HG02678 (cell line): ENCODE data around the gene GABBR2.

Source experiments
- ATAC-seq: cut with Tn5 transposase; IDR thresholded peaks from one replicate; pipeline ENCODE4 v1.9.1; 2021; ENCODE audit warnings: mild to moderate bottlenecking, moderate library complexity; ENCODE audit not compliant: unreplicated experiment

Gene GABBR2

DNA sequence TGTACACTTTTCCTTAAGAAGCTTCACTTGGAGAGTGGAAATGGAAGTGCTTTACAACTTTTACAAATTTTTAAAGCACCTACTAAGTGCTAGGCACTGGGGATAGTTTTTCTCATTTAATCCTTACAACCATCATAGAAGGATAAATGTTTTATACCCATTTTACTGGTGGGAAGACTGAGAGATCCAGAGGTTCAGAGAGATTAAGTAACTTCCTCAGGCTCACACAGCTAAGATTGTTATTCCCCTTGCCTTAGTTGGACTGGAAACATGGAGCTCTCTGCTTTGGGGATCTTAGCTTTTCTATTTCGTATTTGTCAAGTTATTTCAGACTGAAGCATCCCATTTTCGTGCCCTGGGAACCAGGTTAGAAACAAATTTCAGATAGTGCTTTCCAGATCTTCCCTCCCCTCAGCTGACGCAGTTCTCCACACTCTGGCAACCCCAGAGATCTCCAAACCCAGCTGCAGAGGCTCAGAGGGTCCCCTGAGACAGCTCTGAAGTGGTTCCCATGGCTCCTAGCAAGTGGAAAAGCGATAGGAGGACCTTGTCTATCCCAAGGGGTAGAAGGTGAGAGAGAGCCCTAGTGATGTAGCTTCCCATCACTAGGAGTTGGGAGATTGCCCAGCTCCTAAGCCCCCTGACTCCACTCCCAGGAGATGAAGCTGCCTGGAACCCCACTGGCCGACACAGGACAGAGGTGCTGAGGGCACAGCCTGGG, 16.2 kb upstream of the GABBR2 start:
- no peak for ATAC-seq

DNA sequence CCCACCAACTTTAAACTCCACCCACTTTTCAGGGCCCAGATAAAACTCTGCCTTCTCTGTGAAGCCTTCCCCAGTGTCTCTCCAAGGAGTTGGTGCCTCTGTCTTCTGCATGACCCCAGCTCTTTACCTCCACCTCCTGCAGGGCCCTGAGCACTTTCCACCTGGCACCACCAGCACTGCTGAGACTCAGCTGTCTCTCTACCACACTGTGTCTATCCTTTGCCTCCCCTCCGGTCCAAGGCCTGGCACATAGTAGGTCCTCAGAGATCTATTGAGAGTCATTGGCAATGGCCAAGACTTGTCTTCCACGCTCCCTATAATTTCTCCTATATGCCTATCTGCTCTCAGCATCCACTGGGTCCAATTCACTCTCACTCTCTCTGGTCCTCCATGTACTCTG, 12.9 kb upstream of the GABBR2 start:
- ATAC-seq = no peak

GRCh38 chr9:98720402-98720801, 11.7 kb upstream of the GABBR2 start:
- no peak for ATAC-seq

- no peak for ATAC-seq
Measured at GRCh38 chr9:98719055-98719454, 10.3 kb upstream of the GABBR2 start.

DNA sequence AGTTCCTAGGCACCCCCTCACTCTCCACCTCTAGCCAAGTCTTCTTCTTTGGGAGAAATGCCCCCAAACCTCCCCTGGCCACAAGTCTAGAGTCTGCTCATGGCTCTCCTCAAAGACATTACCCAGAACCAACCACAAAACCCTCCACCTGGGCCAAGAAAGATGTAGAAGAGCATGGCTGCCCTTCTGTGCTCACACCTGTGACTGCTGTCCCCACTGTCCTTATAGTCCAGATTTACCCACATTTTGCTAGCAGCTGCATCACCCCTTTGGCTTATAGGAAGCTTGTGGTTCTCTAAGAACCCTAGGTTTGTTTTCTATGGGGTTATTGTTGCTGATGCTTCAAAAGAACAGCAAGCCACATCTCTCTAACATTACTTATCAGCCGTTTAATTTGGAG, 6.1 kb upstream of the GABBR2 start:
- no peak for ATAC-seq

- no peak for ATAC-seq
Measured at GRCh38 chr9:98712987-98713386, 4.3 kb upstream of the GABBR2 start.

DNA sequence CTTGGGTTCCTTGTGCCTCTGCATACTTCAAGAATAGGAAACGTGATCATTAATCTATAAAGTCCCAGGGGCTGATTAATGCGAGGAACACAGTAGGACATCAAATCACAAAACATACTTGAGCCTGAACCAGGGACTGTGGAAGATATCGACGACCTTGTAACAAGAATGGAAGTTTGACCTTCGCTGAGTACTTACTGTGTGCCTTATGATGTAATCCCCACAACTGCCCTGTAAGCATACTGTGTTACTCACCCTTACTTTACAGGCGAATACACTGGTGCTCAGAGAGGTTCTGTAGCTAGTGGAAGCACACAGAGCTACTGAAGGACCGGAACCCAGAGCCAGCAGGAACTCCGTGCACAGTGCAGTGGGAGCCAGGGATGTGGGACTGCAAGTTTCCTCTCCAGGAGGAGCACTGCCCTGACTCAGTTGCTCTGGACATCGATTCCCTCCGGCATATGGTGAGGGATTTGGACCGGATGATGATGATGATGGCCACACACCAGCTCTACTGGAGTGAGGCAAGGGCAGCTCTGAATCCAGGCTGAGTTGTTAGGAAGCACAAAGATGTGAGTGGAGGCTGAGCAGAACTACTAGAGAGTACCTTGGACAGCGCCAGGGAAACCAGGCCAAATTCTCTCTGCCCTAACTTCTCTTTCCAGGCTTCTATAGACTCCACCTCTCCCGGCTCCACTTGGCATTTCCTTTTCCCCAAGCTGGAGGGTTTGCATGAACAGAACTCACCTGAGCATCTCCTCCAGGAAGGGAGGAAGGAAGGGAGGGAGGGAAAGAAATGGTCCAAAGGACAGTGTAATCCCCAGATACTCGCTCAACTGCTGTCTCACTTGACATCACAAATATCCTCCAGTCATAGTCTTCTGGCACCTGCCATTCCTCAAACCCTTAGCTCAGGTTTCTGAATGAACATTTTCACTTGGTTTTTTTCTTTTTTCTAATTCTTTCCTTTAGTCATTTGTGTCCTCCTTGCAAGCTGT, 1.5 kb upstream of the GABBR2 start:
- no peak for ATAC-seq

GRCh38 chr9:98708103-98708932, 417 bp downstream of the GABBR2 start:
- ATAC-seq = no peak

DNA sequence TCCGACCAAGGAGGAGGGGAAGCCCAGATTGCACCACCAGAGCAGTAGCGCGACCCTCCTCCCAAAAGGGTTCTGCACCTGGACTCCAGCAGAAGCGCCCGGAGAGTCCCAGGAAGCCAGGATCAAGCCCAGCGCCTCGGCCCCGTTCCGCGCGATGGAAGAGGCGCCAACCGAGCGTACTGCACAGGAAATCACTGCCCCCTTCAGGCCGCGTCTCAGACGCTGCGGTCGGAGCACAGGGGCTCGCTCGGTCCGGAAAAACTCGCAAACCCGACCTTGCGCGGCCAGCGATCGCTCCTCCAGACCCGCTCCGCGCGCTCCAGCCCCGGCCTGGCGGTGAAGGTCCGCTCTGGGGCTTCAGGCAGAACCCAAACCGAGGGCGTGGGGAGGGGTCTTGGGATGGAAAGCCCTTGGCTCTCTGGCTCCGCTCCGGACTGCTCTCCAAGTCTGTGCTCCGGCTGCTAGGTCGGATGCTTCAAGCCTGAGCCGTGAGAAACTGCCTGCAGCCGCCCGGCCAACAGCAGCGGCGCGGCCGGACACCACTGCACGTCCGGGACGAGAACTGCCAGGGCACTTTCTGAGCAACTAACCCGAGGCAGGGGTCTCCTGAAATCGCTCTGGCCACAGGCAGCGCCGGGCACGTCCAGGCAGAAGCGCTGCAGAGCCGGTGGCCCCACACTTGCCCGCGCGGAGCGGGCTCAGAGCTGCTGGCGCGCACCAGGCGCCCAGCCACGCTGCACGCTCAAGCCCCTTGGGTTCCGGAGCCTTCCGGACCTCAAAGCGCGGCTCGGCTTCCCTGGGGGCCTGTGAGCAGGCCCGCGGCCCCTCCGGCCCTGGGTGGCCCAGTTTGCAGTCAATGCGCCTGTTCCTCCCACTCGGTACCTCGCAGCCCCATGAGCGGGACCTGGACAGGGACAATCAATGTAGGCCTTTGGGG, 1.3 kb downstream of the GABBR2 start:
- no peak for ATAC-seq

DNA sequence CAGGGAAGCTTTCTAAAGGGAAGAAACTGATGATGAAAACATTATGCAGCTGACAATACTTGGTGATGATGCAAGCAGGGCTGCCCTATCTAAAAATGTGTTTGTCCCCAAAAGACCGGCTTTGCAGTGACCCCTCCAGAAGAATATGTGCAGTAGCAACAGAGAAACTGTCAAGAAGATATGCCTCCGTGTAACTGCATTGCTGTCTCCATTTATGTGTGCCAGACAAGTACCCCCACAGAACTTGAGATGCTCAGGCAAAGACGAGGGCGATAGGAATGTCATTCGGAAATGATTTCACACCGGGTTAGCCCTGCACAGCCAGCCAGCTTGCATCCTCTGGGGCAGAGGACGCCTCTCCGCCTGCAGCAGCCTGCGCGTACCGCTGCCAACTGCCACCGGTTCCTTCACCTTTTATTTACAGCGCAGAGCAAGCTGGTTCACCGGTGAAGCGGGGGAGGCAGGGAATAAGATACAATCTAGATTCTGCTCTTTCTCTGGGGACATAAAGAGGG, 2.0 kb downstream of the GABBR2 start:
- no peak for ATAC-seq

DNA sequence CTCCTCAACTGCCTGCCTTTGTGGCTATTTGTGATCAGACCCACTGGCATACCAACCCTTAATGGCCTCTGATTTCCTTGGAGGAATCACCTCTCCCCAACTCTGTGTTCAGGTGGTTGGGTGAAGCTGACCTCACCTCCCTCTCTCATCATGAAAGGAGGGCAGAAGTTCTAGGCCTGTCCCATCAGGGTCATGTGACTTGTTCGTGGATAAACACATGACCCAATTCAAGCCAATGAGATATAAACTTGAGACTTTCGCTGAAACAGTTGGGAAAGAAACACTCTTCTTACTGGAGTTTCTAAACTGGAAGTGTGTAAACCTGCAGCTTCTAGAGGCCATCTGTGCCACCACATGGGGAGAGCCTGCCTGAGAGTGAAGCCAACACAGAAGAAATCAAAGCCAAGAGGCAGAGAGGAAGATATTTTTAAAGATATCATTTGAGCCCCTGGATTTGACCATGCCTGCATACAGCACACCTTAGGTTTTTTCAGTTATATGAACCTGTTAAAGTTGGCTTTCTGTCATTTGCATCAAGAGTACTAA, 5.8 kb downstream of the GABBR2 start:
- ATAC-seq = no peak

GRCh38 chr9:98702340-98702739, 6.4 kb downstream of the GABBR2 start:
- no peak for ATAC-seq

DNA sequence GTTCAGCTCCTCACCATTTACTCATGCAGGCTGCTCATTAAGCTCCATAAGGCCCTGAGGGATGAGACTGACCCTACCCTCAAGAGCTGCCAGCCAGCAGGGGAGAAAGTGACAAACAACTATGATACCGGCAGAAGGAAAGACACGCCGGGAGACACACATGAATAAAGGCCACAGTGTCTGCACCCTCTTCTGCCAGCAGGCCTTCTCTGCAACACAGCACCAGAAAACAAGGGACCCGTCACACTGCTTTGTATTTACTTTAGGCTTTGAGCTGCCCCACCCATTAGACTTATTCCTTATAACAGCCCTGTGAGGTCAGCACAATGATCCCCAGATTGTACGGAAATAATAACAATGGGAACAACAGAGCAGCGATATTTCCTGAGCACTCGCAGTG, 7.2 kb downstream of the GABBR2 start:
- no peak for ATAC-seq

DNA sequence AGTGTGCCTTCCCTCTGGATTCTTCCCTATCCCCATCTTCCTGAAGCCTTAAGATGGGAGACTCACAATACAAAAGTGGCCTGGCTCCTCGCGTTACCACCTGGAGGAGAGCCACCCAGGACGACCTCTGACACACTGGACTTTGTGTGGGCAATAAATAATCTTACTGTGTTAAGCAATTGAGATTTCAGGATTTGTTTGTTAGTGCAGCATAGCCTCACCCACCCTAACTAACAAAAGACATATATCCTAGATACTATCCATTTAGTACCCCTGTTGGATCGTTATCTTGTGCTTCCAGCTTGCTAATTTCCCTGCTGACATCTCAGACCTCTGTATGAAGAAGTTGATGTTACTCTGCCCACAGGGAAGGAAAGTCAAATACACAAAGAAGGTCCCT, 7.9 kb downstream of the GABBR2 start:
- ATAC-seq = no peak

GRCh38 chr9:98698856-98699255, 9.9 kb downstream of the GABBR2 start:
- ATAC-seq = no peak

DNA sequence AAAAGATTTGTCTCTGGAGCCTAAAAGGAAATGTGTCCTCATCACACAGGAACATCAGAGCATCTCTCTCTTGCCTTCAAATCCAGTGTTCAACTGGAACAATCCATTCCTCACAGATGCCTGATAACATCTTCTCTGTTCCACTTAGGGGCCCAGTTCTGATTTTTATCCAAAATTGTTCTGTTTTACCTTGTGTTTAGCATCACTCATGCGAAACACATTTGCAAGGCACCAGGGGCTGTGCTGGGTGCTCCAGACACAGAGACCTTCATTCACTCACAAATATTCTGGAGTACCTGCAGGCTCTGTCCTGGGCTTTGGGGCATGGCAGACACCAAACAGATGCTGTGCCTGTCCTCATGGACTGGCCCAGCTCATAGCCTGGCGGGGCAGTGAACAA, 13.8 kb downstream of the GABBR2 start:
- no peak for ATAC-seq

DNA sequence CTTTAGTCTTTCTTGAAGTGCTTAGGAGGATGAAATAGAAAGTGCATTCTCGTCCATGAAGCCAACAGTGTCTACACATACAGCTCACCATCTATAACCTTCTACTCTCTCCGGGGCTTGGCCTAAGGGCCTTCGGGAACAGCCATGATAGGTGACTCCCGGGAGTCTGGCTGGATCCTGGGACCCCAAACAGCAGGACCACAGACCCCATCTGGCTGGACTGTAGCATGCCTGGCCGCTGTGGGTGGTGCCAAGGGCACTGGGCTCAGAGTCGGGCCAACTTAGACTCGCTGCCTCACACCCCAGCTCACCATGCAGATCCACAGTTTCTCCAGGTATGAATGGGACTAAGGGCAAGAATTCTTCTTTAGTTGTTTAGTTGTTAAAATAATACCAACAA, 16.3 kb downstream of the GABBR2 start:
- no peak for ATAC-seq

DNA sequence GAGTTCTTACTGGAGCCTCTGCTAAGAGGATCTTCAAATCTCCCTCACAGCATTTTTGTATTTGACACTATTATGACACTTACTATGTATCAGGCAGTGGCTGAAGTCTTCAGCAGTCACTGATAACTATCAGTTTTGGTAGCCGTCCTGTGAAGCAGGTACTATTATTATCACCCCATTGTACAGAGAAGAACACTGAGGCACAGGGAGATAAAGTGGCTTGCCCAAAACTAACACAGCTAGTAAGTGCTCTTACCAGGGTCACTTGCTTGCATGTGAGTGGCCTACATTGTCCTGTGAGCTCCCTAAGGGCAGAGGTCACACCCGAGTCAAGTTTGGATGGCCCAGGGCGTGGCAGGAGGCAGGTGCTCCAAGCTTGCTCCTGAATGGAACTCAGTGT, 16.8 kb downstream of the GABBR2 start:
- no peak for ATAC-seq

DNA sequence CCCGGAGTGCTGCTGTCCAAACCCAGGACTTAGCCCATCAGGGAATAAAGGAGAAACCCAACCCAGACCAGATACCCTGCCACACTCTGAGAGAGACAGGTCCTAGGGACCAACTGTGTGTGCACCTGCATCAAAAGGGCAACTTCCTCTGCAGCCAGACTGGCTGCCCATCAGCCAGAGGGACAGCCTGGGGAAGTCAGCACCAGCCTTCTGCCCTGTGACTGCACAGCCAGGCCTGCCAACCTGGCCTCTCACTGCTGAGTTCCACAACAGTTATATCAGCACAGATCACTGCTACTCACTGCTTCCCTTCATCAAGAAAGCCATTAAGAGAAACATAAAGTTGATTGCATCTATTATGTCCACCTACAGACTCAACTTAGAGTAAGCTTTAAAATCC, 18.0 kb downstream of the GABBR2 start:
- no peak for ATAC-seq
